ENCODE measurements around the gene MFN1. TPM values are rescaled to one million over a fixed set of nuclear protein-coding genes. Genes with fewer than 3 reads are reported as not detected.
A peak's percentile ranks its signal among the peaks of the same experiment; 100 is the strongest.

MFN1 gene
- total RNA-seq, 1 donor from 2014 or later = 65.7 TPM

DNA sequence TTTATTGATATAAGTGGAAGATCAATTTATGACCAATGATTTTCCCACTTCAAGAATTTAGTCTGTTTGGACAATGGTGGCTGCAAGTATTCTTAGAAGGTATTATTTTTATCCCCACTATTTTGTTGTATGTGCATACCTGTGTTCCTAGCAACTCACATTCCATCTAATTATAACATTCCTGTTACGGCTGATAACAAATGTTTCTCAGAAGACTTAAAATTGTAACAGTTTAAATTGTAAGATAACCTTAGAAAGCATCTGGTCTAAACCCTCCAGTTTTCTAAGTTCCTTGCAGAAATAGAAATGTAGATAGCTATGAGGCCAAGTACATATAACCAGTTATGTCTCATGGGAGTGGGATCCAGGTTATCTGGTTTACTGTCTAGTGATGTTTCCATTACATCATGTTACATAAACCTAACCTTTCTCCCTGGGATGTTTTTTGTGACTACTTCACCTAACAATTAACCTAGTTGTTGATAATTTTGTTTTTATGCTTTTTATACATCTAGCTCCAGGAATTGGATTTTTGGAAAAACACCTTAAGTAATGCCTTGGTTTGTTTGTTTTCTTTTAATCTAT lies 11.1 kb upstream of the MFN1 start:
- no peak for DNase-seq (ENCODE audit: low read depth)

DNA sequence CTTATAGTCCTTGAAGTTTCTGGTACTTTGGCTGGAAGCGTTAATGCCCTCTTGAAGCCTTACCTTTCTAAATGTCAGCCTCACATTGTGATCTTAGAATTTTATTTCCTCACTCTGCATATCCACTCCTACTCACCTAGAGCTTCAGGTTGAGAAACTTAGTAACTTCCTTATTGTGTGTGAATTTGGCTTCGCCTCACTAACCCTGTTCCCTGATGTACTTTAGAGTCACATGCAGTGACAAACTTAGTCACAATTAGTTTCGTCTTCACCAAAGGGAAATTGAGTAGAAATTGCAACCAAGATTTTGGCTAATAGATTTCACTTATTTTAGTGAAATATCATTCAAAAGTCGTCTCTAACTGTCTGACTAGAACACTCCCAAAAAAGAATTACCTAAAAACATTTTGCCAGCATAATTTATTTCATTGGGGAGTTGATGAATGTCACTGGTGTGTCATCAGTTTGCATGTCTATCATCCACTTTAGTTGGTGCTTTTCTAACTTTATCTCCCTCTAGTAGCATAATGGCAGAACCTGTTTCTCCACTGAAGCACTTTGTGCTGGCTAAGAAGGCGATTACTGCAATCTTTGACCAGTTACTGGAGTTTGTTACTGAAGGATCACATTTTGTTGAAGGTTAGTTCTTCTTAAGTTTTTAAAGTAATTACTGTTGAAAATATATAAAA lies 960 bp downstream of the MFN1 start:
- DNase-seq (ENCODE audit: low read depth) = peak; percentile 67

DNA sequence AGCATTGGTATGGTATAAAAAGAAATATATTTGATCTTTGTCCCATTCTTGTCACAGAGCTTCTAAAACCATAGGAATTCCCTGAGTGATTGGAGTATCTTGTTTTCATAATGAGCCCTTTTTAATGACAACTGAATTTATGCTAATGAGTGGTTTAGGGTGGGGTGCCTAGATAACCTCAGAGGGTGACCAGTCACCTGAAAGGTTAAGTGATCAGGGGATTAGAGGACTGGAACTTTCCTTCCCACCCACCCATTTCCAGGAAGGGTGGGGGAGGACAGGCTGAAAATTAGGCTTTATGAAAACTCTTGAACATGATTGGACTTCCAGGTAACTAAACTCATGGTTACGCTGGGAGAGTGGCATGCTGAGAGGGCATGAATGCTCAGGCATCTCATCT lies 8.5 kb downstream of the MFN1 start:
- DNase-seq (ENCODE audit: low read depth) = no peak

DNA sequence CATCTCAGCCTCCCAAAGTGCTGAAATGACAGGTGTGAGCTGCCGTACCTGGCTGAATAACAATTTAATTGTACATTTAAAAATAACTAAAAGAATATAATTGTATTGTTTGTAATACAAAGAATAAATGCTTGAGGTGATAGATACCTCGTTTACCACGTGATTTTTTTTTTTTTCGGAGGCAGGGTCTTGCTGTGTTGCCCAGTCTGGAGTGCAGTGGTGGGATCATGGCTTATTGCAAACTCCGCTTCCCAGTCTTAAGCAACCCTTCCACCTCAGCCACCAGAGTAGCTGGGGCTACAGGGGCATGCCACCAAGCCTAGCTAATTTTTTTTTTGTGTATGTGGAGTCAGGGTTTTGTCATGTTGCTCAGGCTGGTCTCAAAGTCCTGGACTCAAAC lies 15.8 kb downstream of the MFN1 start:
- DNase-seq (ENCODE audit: low read depth) = no peak

GRCh38 chr3:179369621-179370020 lies 22.1 kb downstream of the MFN1 start:
- DNase-seq (ENCODE audit: low read depth) = no peak

GRCh38 chr3:179373938-179374337 lies 26.4 kb downstream of the MFN1 start:
- no peak for DNase-seq (ENCODE audit: low read depth)

DNA sequence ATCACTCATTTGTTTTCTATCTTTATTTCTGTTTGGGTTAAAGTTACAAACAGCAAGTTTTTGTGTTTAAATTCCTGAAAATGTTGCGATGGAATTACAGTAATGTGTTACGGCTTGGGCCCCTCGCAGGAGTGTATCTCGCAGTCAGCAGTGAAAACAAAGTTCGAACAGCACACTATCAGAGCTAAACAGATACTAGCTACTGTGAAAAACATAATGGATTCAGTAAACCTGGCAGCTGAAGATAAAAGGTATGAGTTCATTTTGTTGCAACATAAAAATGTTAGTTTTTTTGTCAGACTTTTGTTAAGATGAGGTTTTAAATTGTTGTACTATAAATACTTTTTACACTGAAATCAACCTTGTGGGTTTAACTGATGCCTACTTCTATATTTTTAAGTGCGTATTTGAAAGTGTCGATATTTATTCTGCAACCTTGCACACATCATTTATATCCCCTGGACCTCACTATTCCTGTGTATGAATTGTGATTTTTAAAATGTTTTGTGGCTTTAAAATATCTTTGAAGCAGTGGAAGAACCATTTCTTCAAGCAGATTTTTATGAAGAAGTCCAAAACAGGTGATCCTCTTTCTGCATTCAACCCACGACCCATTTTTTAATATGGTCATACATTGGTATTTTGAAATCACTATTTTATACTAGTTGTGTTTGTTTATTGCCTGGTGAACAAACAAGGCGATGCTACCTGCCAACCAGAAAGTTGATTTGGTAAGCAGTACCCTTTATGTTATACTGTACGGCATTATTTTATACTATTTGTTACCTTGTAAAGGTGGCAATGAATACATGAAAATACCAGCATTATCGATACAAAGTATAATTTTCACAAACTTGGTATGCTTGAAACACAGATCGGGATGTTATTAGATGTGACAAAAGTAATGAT lies 27.8 kb downstream of the MFN1 start:
- no peak for DNase-seq (ENCODE audit: low read depth)

GRCh38 chr3:179376474-179376873 lies 29.0 kb downstream of the MFN1 start:
- no peak for DNase-seq (ENCODE audit: low read depth)

DNA sequence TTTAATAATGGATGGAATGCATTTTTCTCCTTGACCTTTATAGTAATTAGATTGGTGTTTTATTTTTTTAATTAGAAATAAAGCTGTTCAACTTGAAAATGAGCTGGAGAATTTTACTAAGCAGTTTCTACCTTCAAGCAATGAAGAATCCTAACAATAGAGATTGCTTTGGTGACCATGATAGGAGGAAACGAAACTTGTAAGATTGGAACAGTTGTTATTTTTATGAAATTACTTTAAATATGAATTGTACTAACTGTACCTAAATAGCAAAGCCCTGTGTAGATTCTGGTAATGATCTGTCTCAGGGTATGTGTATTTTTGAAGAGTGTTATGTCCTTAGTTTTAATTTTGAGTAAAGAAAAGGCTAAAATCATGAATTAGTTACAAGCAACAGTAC lies 44.4 kb downstream of the MFN1 start:
- no peak for DNase-seq (ENCODE audit: low read depth)

GRCh38 chr3:179398574-179399231 lies 51.2 kb downstream of the MFN1 start:
- DNase-seq (ENCODE audit: low read depth) = no peak

DNA sequence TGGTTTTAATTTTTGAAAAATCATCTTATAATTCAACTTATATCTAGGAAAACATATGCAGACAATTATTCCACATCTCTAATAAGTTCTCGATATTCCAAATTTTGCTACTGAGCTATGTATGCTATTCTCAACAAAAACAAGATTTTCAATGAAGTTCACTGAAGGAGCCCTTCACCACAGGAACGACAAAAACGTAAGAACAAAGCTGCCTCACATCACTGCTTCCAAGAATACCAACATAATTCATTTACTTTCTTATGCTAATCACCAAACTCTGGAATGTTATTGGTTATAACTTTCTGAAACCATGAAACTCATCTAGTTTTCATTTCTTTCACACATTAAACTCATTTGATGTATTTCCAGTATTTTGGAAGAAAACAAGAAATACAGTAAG lies 54.1 kb downstream of the MFN1 start:
- DNase-seq (ENCODE audit: low read depth) = no peak

DNA sequence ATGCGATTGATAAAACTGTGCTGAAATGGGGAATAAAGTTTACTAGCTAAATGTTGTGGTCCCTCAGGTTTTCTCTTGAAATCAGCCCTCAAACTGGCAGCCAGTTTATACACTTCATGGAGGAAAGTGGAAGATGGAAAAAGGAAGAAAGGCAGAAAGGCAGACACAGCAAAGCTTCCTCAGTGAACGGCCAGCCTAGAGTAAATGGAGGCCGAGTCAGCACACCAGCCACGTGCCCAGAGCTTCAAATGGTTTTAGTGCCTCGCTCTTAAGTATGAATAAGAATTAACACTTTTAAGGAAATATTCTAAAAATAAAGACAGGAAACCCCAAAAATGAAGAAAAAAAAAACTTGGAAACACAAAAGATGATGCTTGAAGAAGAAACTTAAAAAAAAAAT lies 55.5 kb downstream of the MFN1 start:
- no peak for DNase-seq (ENCODE audit: low read depth)

- DNase-seq (ENCODE audit: low read depth) = no peak
Measured at GRCh38 chr3:179404307-179404706, 56.8 kb downstream of the MFN1 start.

DNA sequence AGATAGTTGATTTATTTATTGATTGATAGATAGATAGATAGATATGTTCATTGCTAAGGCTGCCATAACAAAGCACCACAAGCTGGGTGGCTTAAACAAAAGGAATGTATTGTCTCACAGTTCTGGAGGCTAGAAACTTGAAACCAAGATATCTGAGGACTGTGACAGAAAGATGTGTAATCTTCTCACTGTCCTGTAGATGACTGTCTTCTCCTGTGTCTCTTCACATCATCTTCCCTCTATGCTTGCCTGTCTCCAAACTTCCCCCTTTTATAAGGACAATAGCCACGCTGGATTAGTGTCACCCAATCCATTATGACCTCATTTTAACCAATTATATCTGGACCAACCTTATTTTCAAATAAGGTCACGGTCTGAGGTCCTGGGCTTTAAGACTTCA lies 62.8 kb downstream of the MFN1 start:
- DNase-seq (ENCODE audit: low read depth) = no peak

- no peak for DNase-seq (ENCODE audit: low read depth)
Measured at GRCh38 chr3:179410999-179411398, 63.5 kb downstream of the MFN1 start.

GRCh38 chr3:179414804-179415203 lies 67.3 kb downstream of the MFN1 start:
- no peak for DNase-seq (ENCODE audit: low read depth)

GRCh38 chr3:179415377-179415776 lies 67.9 kb downstream of the MFN1 start:
- no peak for DNase-seq (ENCODE audit: low read depth)

GRCh38 chr3:179416681-179417080 lies 69.2 kb downstream of the MFN1 start:
- no peak for DNase-seq (ENCODE audit: low read depth)

GRCh38 chr3:179418610-179419009 lies 71.1 kb downstream of the MFN1 start:
- no peak for DNase-seq (ENCODE audit: low read depth)

GRCh38 chr3:179421500-179421899 lies 74.0 kb downstream of the MFN1 start:
- DNase-seq (ENCODE audit: low read depth) = peak; percentile 51

DNA sequence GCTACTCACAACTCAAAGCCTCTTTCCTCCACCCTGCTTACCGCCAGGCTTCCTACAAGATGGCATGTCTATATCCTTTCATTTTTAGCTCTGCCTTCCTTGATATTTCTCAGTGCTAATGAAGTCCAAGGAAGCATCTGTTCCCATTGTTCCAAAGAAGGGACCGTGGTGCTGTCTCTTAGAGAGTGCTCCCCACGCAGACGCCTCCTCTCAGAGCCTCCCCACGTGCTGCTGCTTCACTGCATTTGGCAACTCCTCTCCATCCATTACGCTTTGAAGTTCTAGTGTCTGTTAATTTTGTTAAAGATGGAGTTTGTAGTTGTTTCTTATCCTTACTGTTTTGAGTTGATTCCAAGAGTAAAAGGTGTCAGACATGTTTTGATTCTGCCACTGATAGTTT lies 77.6 kb downstream of the MFN1 start:
- no peak for DNase-seq (ENCODE audit: low read depth)

GRCh38 chr3:179428876-179429548 lies 81.5 kb downstream of the MFN1 start:
- DNase-seq (ENCODE audit: low read depth) = no peak
